Calu3 (cell line): Measurements from ENCODE around the gene TSHZ2. TPM values are rescaled to one million over a fixed set of nuclear protein-coding genes. Genes with fewer than 3 reads are reported as not detected.

Experiments
- BruUV-seq: library from RNA; stranded (reverse); fragments of 400-500 nt; replicated peaks from 2 replicates; lab custom pipeline; 2021; lab: Mats Ljungman, UMichigan
- CTCF ChIA-PET: fragments of 300-600 bp; sonication (Branson Sonifier 250); formaldehyde crosslinking; loops from one replicate; lab custom pipeline; 2022; ENCODE audit warnings: antibody characterized with exemption; lab: Charles Lee
- DNase-seq: peaks from one replicate; pipeline ENCODE4 v3.0.0; 2022
- H3K27ac Mint-ChIP-seq: one replicate; pipeline ENCODE4 v1.8.0; 2022; ENCODE audit warnings: mixed read lengths; ENCODE audit not compliant: unreplicated experiment
- H3K27me3 Mint-ChIP-seq: one replicate; pipeline ENCODE4 v1.8.0; 2022; ENCODE audit warnings: mixed read lengths; ENCODE audit not compliant: unreplicated experiment
- H3K36me3 Mint-ChIP-seq: one replicate; pipeline ENCODE4 v1.8.0; 2022; ENCODE audit warnings: mild to moderate bottlenecking, moderate library complexity, mixed read lengths; ENCODE audit not compliant: insufficient read depth, unreplicated experiment
- H3K4me1 Mint-ChIP-seq: one replicate; pipeline ENCODE4 v1.8.0; 2022; ENCODE audit warnings: mild to moderate bottlenecking, low read depth, mixed read lengths; ENCODE audit not compliant: unreplicated experiment
- H3K4me3 Mint-ChIP-seq: one replicate; pipeline ENCODE4 v1.8.0; 2022; ENCODE audit warnings: mild to moderate bottlenecking, low read depth, moderate library complexity, mixed read lengths; ENCODE audit not compliant: unreplicated experiment
- H3K9me3 Mint-ChIP-seq: one replicate; pipeline ENCODE4 v1.8.0; 2022; ENCODE audit warnings: low read depth, mixed read lengths; ENCODE audit not compliant: unreplicated experiment
- intact Hi-C: fragments of 100-400 bp; cut with micrococcal nuclease; formaldehyde crosslinking; loops from one replicate; pipeline ENCODE4 v1.10.0; 2022; ENCODE audit not compliant: unreplicated experiment
- total RNA-seq: library from RNA; stranded (reverse); gene quantifications from 2 replicates; pipeline ENCODE4 v1.2.3, GENCODE V29; 2022
- TF ChIP-seq, protein P1 (sequence below): fragments of 200-600 bp; IDR thresholded peaks from one replicate; pipeline ENCODE4 v1.8.0; 2022; ENCODE audit warnings: antibody characterized with exemption; ENCODE audit not compliant: unreplicated experiment

The TSHZ2 gene
- total RNA-seq, 1 experiment from 2014 or later, result not detected

DNA sequence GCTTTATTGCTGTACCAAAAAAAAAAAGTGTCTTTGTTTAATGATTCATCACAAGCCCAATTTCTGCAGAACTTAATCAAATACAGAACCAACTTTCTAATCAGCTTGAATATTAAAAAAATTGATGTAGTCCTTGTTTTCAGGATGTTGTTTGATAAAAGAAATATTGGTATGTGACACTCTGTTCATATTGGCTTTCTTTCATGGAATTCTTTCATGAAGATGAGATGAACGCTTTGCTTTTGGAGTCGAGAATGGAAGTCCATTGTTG, 437.2 kb downstream of the TSHZ2 start:
- DNase-seq, result no peak
- TF ChIP-seq, protein P1, sequence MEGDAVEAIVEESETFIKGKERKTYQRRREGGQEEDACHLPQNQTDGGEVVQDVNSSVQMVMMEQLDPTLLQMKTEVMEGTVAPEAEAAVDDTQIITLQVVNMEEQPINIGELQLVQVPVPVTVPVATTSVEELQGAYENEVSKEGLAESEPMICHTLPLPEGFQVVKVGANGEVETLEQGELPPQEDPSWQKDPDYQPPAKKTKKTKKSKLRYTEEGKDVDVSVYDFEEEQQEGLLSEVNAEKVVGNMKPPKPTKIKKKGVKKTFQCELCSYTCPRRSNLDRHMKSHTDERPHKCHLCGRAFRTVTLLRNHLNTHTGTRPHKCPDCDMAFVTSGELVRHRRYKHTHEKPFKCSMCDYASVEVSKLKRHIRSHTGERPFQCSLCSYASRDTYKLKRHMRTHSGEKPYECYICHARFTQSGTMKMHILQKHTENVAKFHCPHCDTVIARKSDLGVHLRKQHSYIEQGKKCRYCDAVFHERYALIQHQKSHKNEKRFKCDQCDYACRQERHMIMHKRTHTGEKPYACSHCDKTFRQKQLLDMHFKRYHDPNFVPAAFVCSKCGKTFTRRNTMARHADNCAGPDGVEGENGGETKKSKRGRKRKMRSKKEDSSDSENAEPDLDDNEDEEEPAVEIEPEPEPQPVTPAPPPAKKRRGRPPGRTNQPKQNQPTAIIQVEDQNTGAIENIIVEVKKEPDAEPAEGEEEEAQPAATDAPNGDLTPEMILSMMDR, result no peak
- Mint-ChIP-seq H3K36me3 (no peaks in the 10 kb centered on the region), H3K9me3 (no peaks in the 10 kb centered on the region), H3K27me3 (peaks cover 61% of the 10 kb centered on the region), H3K4me1 (no peaks in the 10 kb centered on the region), H3K4me3 (no peak overlapping the region), H3K27ac (no peak overlapping the region)
- intact Hi-C loops, result no loop called here
- CTCF ChIA-PET, result no interaction called here
- no TSS peak for BruUV-seq

DNA sequence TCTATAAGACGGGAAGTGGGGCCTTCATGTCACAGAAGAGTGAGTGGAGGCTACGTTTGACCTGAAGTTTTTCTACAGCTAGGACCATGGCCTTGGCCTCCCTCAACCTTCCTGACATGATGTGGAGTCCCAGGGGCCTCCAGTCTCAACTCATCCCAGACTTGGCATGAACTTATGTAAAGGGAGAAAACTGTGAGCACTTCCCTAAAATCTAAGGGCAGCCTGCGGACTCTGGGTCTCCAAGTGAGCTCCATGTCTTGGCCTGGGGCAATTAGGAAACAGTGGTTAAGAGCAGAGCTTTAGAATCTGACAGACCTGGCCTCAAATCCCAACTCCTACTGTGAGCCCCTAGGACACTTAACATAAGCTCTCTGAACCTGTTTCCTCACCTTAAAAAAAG, 439.0 kb downstream of the TSHZ2 start:
- BruUV-seq, result no TSS peak
- H3K4me3 Mint-ChIP-seq, result no peak overlapping the region
- DNase-seq, result no peak
- H3K27ac Mint-ChIP-seq, result no peak overlapping the region
- no peaks in the 10 kb centered on the region for H3K9me3 Mint-ChIP-seq
- peaks cover 53% of the 10 kb centered on the region for H3K27me3 Mint-ChIP-seq
- TF ChIP-seq, protein P1, result no peak
- H3K4me1 Mint-ChIP-seq, result no peaks in the 10 kb centered on the region
- CTCF ChIA-PET, result interaction anchor here (2.5 kb wide), 1 partner anchor 137 kb away, joined by 23 read pairs; no protein-coding TSS in a partner anchor
- H3K36me3 Mint-ChIP-seq, result no peaks in the 10 kb centered on the region
- intact Hi-C loops, result loop anchor here (10.0 kb wide), 1 partner anchor 654 kb away; no protein-coding TSS in a partner anchor

DNA sequence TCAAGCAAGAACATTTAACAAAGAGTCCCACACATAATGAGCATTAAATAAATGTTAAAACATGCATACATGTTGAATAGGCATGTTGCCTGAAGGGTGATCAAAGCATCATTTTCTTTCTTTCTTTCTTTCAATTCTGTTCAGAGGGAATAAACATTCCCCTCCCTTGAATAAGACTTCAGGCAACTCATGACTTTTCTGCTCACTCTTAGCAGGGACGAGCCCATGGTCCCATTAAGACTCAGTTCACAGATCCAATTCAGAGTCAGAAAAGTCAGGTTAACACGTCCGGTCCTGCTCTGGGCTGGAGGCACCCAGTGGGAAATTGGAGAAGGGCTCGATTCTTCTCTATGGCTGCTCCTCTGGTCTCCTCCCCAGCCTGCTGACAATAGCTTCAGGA, 439.7 kb downstream of the TSHZ2 start:
- Mint-ChIP-seq H3K27me3 (peaks cover 53% of the 10 kb centered on the region), H3K4me1 (no peaks in the 10 kb centered on the region), H3K4me3 (no peak overlapping the region), H3K36me3 (no peaks in the 10 kb centered on the region), H3K27ac (no peak overlapping the region), H3K9me3 (no peaks in the 10 kb centered on the region)
- no TSS peak for BruUV-seq
- CTCF ChIA-PET, result interaction anchor here (2.5 kb wide), 1 partner anchor 136 kb away, joined by 23 read pairs; no protein-coding TSS in a partner anchor
- TF ChIP-seq, protein P1, result no peak
- intact Hi-C loops, result loop anchor here (10.0 kb wide), 1 partner anchor 653 kb away; no protein-coding TSS in a partner anchor
- DNase-seq, result no peak

DNA sequence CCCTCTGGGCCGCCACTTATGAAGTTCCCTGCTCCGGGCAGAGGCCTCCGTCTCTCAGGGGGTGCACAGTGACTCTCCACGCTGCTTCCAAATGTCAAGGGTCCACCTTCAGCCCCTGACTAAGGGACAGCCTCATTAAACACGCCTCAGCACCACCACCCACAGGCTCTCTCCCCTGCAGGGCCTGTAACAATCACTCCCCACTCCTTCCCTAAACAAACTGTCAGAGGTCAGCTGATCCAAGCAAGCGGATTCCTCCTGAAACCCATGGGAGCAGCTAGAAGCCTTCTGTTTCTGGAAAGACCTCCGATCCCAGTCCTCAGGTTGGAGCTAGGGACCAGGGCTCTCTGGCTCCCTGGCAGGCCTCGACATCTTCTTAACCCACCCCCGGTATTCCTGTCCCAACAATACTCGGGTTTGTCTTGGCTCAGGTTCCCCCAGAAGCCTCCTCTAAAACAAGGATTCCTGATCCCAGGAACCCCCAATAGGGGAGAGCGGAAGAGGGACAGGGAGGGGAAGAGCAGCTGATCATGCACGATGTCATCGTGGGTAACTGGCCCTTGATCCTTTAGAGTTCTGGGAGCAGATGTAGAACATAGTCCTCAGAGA, 440.5 kb downstream of the TSHZ2 start:
- Mint-ChIP-seq H3K4me3 (no peak overlapping the region), H3K27me3 (peaks cover 53% of the 10 kb centered on the region), H3K36me3 (no peaks in the 10 kb centered on the region), H3K4me1 (no peaks in the 10 kb centered on the region), H3K27ac (no peak overlapping the region), H3K9me3 (no peaks in the 10 kb centered on the region)
- BruUV-seq, result no TSS peak
- no peak for DNase-seq
- CTCF ChIA-PET, result interaction anchor here (1.0 to 2.5 kb wide), 2 partner anchors 135 to 648 kb away, joined by 3 to 23 read pairs; no protein-coding TSS in a partner anchor
- TF ChIP-seq, protein P1, result no peak
- intact Hi-C loops, result loop anchor here (1.0 to 10.0 kb wide), 3 partner anchors 135 to 652 kb away; no protein-coding TSS in a partner anchor
